Measurements from ENCODE around the gene OR1B1.

DNA sequence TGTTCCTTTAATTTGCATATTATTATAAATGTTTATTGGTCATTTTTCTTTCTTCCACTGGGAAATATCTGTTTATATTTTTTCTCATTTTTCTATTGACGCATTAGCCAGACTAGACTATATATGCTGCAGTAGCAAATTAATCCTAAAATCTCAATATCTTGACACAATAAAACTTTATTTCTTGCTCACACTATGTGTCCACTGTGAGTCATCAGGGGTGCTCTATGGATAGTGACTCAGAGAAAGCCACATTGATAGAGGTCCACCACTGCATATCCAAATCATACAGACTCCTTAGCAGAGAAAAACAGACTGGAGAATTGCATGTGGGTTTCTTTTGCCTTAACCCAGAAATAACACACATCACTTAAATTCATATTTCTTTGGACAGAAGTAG lies 38.3 kb upstream of the OR1B1 start:
- TF ChIP-seq, protein P1, sequence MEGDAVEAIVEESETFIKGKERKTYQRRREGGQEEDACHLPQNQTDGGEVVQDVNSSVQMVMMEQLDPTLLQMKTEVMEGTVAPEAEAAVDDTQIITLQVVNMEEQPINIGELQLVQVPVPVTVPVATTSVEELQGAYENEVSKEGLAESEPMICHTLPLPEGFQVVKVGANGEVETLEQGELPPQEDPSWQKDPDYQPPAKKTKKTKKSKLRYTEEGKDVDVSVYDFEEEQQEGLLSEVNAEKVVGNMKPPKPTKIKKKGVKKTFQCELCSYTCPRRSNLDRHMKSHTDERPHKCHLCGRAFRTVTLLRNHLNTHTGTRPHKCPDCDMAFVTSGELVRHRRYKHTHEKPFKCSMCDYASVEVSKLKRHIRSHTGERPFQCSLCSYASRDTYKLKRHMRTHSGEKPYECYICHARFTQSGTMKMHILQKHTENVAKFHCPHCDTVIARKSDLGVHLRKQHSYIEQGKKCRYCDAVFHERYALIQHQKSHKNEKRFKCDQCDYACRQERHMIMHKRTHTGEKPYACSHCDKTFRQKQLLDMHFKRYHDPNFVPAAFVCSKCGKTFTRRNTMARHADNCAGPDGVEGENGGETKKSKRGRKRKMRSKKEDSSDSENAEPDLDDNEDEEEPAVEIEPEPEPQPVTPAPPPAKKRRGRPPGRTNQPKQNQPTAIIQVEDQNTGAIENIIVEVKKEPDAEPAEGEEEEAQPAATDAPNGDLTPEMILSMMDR (conservative IDR thresholded peaks at IDR 0.05; ENCODE audit: low read length), result no peak
- no peak for TF ChIP-seq EZH2phosphoT487 (IDR thresholded peaks at IDR 0.05; ENCODE audit: borderline replicate concordance)

Data from Loucy (cell line).